ENCODE results near the gene CCL27. TPM values are rescaled to one million over a fixed set of nuclear protein-coding genes. Genes with fewer than 3 reads are reported as not detected.

CCL27 gene
- total RNA-seq, 1 donor from 2014 or later, result not detected

- H3K36me3 ChIP-seq (ENCODE audit: control insufficient read depth in 3 of 3, insufficient read depth in 3 of 3, low read length in 3 of 3), result no peaks in the 10 kb centered on the region
- peaks cover 57 to 58% (median 58%) of the 10 kb centered on the region in 3 donors for H3K27me3 ChIP-seq (ENCODE audit: control insufficient read depth in 3 of 3, insufficient read depth in 3 of 3, low read length in 3 of 3)
- H3K27ac ChIP-seq (ENCODE audit: low read depth, low read length), result no peak overlapping the region
- no peaks in the 10 kb centered on the region for H3K9me3 ChIP-seq (ENCODE audit: control insufficient read depth in 3 of 3, low read length in 3 of 3)
- peaks cover 14 to 28% (median 16%) of the 10 kb centered on the region in 3 donors for H3K4me1 ChIP-seq (ENCODE audit: control insufficient read depth in 3 of 3, insufficient read depth in 3 of 3, low read length in 3 of 3)
- H3K9ac ChIP-seq (ENCODE audit: low read depth in 1 of 3, low read length in 3 of 3), result peak overlapping the region in 2 of 3 donors; percentile 3 to 40
- H3K4me3 ChIP-seq (ENCODE audit: low read length in 3 of 3), result peak overlapping the region; percentile 46 to 61 (median 59)
Measured at GRCh38 chr9:34629491-34629808, 33.0 kb downstream of the CCL27 start.

GRCh38 chr9:34628656-34629490, 33.6 kb downstream of the CCL27 start, which contains the start of gene ARID3C:
TSS of gene ARID3C (minus strand) at chr9:34629066. CDS start at chr9:34628014, 1,052 bp downstream.
- Histone ChIP-seq H3K27ac (ENCODE audit: low read depth, low read length) (no peak within 1 kb of the TSS), H3K4me3 (ENCODE audit: low read length in 3 of 3) (peak within 1 kb of the TSS; percentile 46 to 61 (median 59)), H3K27me3 (ENCODE audit: control insufficient read depth in 3 of 3, insufficient read depth in 3 of 3, low read length in 3 of 3) (peaks cover 62 to 64% (median 63%) of the 10 kb centered on the region in 3 donors), H3K9me3 (ENCODE audit: control insufficient read depth in 3 of 3, low read length in 3 of 3) (no peaks in the 10 kb centered on the region), H3K4me1 (ENCODE audit: control insufficient read depth in 3 of 3, insufficient read depth in 3 of 3, low read length in 3 of 3) (peaks cover 10 to 23% (median 16%) of the 10 kb centered on the region in 3 donors), H3K36me3 (ENCODE audit: control insufficient read depth in 3 of 3, insufficient read depth in 3 of 3, low read length in 3 of 3) (no peaks in the 10 kb centered on the region), H3K9ac (ENCODE audit: low read depth in 1 of 3, low read length in 3 of 3) (peak within 1 kb of the TSS in 2 of 3 donors; percentile 3 to 50)

- H3K27me3 ChIP-seq (ENCODE audit: control insufficient read depth in 3 of 3, insufficient read depth in 3 of 3, low read length in 3 of 3), result peaks cover 70 to 72% (median 72%) of the 10 kb centered on the region in 3 donors
Measured at GRCh38 chr9:34627716-34628655, 34.5 kb downstream of the CCL27 start.

GRCh38 chr9:34625186-34625486, 37.3 kb downstream of the CCL27 start:
- Histone ChIP-seq H3K27ac (ENCODE audit: low read depth, low read length) (no peak overlapping the region), H3K9me3 (ENCODE audit: control insufficient read depth in 3 of 3, low read length in 3 of 3) (no peaks in the 10 kb centered on the region), H3K4me3 (ENCODE audit: low read length in 3 of 3) (no peak overlapping the region), H3K9ac (ENCODE audit: low read depth in 1 of 3, low read length in 3 of 3) (no peak overlapping the region), H3K27me3 (ENCODE audit: control insufficient read depth in 3 of 3, insufficient read depth in 3 of 3, low read length in 3 of 3) (peaks cover 77 to 83% (median 78%) of the 10 kb centered on the region in 3 donors), H3K36me3 (ENCODE audit: control insufficient read depth in 3 of 3, insufficient read depth in 3 of 3, low read length in 3 of 3) (no peaks in the 10 kb centered on the region), H3K4me1 (ENCODE audit: control insufficient read depth in 3 of 3, insufficient read depth in 3 of 3, low read length in 3 of 3) (peaks cover 16 to 23% (median 21%) of the 10 kb centered on the region in 3 donors)

More at GRCh38 chr9:34627716-34628655, 34.5 kb downstream of the CCL27 start:
- H3K9me3 ChIP-seq (ENCODE audit: control insufficient read depth in 3 of 3, low read length in 3 of 3), result no peaks in the 10 kb centered on the region
- H3K9ac ChIP-seq (ENCODE audit: low read depth in 1 of 3, low read length in 3 of 3), result no peak overlapping the region
- peaks cover 10 to 17% (median 16%) of the 10 kb centered on the region in 3 donors for H3K4me1 ChIP-seq (ENCODE audit: control insufficient read depth in 3 of 3, insufficient read depth in 3 of 3, low read length in 3 of 3)
- peak overlapping the region; percentile 18 to 59 (median 58) for H3K4me3 ChIP-seq (ENCODE audit: low read length in 3 of 3)
- H3K27ac ChIP-seq (ENCODE audit: low read depth, low read length), result no peak overlapping the region
- H3K36me3 ChIP-seq (ENCODE audit: control insufficient read depth in 3 of 3, insufficient read depth in 3 of 3, low read length in 3 of 3), result no peaks in the 10 kb centered on the region

- Histone ChIP-seq H3K27me3 (ENCODE audit: control insufficient read depth in 3 of 3, insufficient read depth in 3 of 3, low read length in 3 of 3) (peaks cover 75 to 79% (median 75%) of the 10 kb centered on the region in 3 donors), H3K9ac (ENCODE audit: low read depth in 1 of 3, low read length in 3 of 3) (no peak overlapping the region), H3K36me3 (ENCODE audit: control insufficient read depth in 3 of 3, insufficient read depth in 3 of 3, low read length in 3 of 3) (no peaks in the 10 kb centered on the region), H3K9me3 (ENCODE audit: control insufficient read depth in 3 of 3, low read length in 3 of 3) (no peaks in the 10 kb centered on the region), H3K4me1 (ENCODE audit: control insufficient read depth in 3 of 3, insufficient read depth in 3 of 3, low read length in 3 of 3) (peaks cover 20 to 26% (median 26%) of the 10 kb centered on the region in 3 donors), H3K4me3 (ENCODE audit: low read length in 3 of 3) (no peak overlapping the region), H3K27ac (ENCODE audit: low read depth, low read length) (no peak overlapping the region)
Measured at GRCh38 chr9:34624475-34625185, 37.8 kb downstream of the CCL27 start.

GRCh38 chr9:34623374-34624235, 38.9 kb downstream of the CCL27 start:
- Histone ChIP-seq H3K36me3 (ENCODE audit: control insufficient read depth in 3 of 3, insufficient read depth in 3 of 3, low read length in 3 of 3) (peaks cover 0 to under 1% (median under 1%) of the 10 kb centered on the region in 3 donors), H3K4me1 (ENCODE audit: control insufficient read depth in 3 of 3, insufficient read depth in 3 of 3, low read length in 3 of 3) (peaks cover 20 to 28% (median 24%) of the 10 kb centered on the region in 3 donors), H3K9me3 (ENCODE audit: control insufficient read depth in 3 of 3, low read length in 3 of 3) (no peaks in the 10 kb centered on the region), H3K27ac (ENCODE audit: low read depth, low read length) (no peak overlapping the region), H3K9ac (ENCODE audit: low read depth in 1 of 3, low read length in 3 of 3) (no peak overlapping the region), H3K27me3 (ENCODE audit: control insufficient read depth in 3 of 3, insufficient read depth in 3 of 3, low read length in 3 of 3) (peaks cover 66 to 72% (median 68%) of the 10 kb centered on the region in 3 donors), H3K4me3 (ENCODE audit: low read length in 3 of 3) (no peak overlapping the region)

GRCh38 chr9:34620061-34620994, 42.1 kb downstream of the CCL27 start, which contains the start of gene DCTN3:
TSS of gene DCTN3 (minus strand) at chr9:34620495. CDS start at chr9:34620464, 31 bp downstream.
- Histone ChIP-seq H3K4me1 (ENCODE audit: control insufficient read depth in 3 of 3, insufficient read depth in 3 of 3, low read length in 3 of 3) (peaks cover 16 to 18% (median 16%) of the 10 kb centered on the region in 3 donors), H3K27ac (ENCODE audit: low read depth, low read length) (no peak within 1 kb of the TSS), H3K4me3 (ENCODE audit: low read length in 3 of 3) (peak within 1 kb of the TSS; percentile 80 to 92 (median 86)), H3K36me3 (ENCODE audit: control insufficient read depth in 3 of 3, insufficient read depth in 3 of 3, low read length in 3 of 3) (peaks cover 28 to 31% (median 30%) of the 10 kb centered on the region in 3 donors), H3K9me3 (ENCODE audit: control insufficient read depth in 3 of 3, low read length in 3 of 3) (no peaks in the 10 kb centered on the region), H3K27me3 (ENCODE audit: control insufficient read depth in 3 of 3, insufficient read depth in 3 of 3, low read length in 3 of 3) (peaks cover 34 to 39% (median 38%) of the 10 kb centered on the region in 3 donors), H3K9ac (ENCODE audit: low read depth in 1 of 3, low read length in 3 of 3) (peak within 1 kb of the TSS; percentile 79 to 89 (median 79))

- Histone ChIP-seq H3K27ac (ENCODE audit: low read depth, low read length) (no peak overlapping the region), H3K9ac (ENCODE audit: low read depth in 1 of 3, low read length in 3 of 3) (no peak overlapping the region), H3K4me1 (ENCODE audit: control insufficient read depth in 3 of 3, insufficient read depth in 3 of 3, low read length in 3 of 3) (peaks cover 33 to 42% (median 33%) of the 10 kb centered on the region in 3 donors), H3K9me3 (ENCODE audit: control insufficient read depth in 3 of 3, low read length in 3 of 3) (no peaks in the 10 kb centered on the region), H3K36me3 (ENCODE audit: control insufficient read depth in 3 of 3, insufficient read depth in 3 of 3, low read length in 3 of 3) (peaks cover 37 to 51% (median 50%) of the 10 kb centered on the region in 3 donors), H3K27me3 (ENCODE audit: control insufficient read depth in 3 of 3, insufficient read depth in 3 of 3, low read length in 3 of 3) (no peaks in the 10 kb centered on the region), H3K4me3 (ENCODE audit: low read length in 3 of 3) (no peak overlapping the region)
Measured at GRCh38 chr9:34615132-34615531, 47.3 kb downstream of the CCL27 start.

Measured in skeletal muscle tissue (tissue), 4 donors.